Fibroblast of the conjunctiva (primary cell): ENCODE results near the gene RABL2B.

Experiments
- DNase-seq: peaks from one replicate; pipeline ENCODE4 v3.0.0-alpha.2; 2010; ENCODE audit warnings: low read depth

RABL2B gene

GRCh38 chr22:50722716-50723428 is 60.6 kb downstream of the RABL2B start:
- DNase-seq = no peak

GRCh38 chr22:50722048-50722701 is 61.3 kb downstream of the RABL2B start:
- DNase-seq = no peak

- DNase-seq = no peak
Observed at GRCh38 chr22:50721257-50721844, 62.1 kb downstream of the RABL2B start.

- no peak for DNase-seq
Observed at GRCh38 chr22:50720301-50721256, 62.9 kb downstream of the RABL2B start.

- no peak for DNase-seq
Observed at GRCh38 chr22:50719814-50720300, 63.6 kb downstream of the RABL2B start.

- no peak for DNase-seq
Observed at GRCh38 chr22:50718352-50718709, 65.1 kb downstream of the RABL2B start.

- no peak for DNase-seq
Observed at GRCh38 chr22:50717709-50718351, 65.6 kb downstream of the RABL2B start.
